IPS-15b (cell line): Measurements from ENCODE around the gene NREP.

ENCODE experiments used
- H3K27me3 ChIP-seq: one replicate; pipeline ENCODE4 v1.6.1; 2013; ENCODE audit warnings: low read length; ENCODE audit not compliant: control insufficient read depth, insufficient read depth
- H3K36me3 ChIP-seq: one replicate; pipeline ENCODE4 v1.6.1; 2013; ENCODE audit warnings: low read length; ENCODE audit not compliant: control insufficient read depth, insufficient read depth
- H3K4me1 ChIP-seq: one replicate; pipeline ENCODE4 v1.6.1; 2013; ENCODE audit warnings: mild to moderate bottlenecking, low read length; ENCODE audit not compliant: control insufficient read depth, insufficient read depth
- H3K4me3 ChIP-seq: one replicate; pipeline ENCODE4 v1.5.1; 2013; ENCODE audit warnings: low read depth, low read length
- H3K9ac ChIP-seq: one replicate; pipeline ENCODE4 v1.6.1; 2013; ENCODE audit warnings: low read depth, mild to moderate bottlenecking, low read length
- H3K9me3 ChIP-seq: one replicate; pipeline ENCODE4 v1.6.1; 2013; ENCODE audit warnings: mild to moderate bottlenecking, low read length; ENCODE audit not compliant: control insufficient read depth, insufficient read depth

Gene NREP

GRCh38 chr5:111758284-111758628, 1.3 kb upstream of the NREP start:
- H3K9me3 ChIP-seq: no peaks in the 10 kb centered on the region
- H3K9ac ChIP-seq: peak overlapping the region; percentile 84
- peaks cover 12% of the 10 kb centered on the region for H3K4me1 ChIP-seq
- no peaks in the 10 kb centered on the region for H3K36me3 ChIP-seq
- peak overlapping the region; percentile 70 for H3K4me3 ChIP-seq
- peaks cover 2% of the 10 kb centered on the region for H3K27me3 ChIP-seq

GRCh38 chr5:111757355-111758283, 625 bp upstream of the NREP start:
- no peaks in the 10 kb centered on the region for H3K9me3 ChIP-seq
- H3K4me3 ChIP-seq: peak overlapping the region; percentile 85
- H3K4me1 ChIP-seq: peaks cover 14% of the 10 kb centered on the region
- peaks cover 2% of the 10 kb centered on the region for H3K27me3 ChIP-seq
- peak overlapping the region; percentile 84 for H3K9ac ChIP-seq
- no peaks in the 10 kb centered on the region for H3K36me3 ChIP-seq

- Histone ChIP-seq H3K36me3 (no peaks in the 10 kb centered on the region), H3K4me3 (peak overlapping the region; percentile 85), H3K4me1 (peaks cover 15% of the 10 kb centered on the region), H3K27me3 (no peaks in the 10 kb centered on the region), H3K9me3 (no peaks in the 10 kb centered on the region), H3K9ac (no peak overlapping the region)
Measured at GRCh38 chr5:111755942-111756381, 1.0 kb downstream of the NREP start.

GRCh38 chr5:111755345-111755941, 1.6 kb downstream of the NREP start:
- no peaks in the 10 kb centered on the region for H3K36me3 ChIP-seq
- H3K4me1 ChIP-seq: peaks cover 15% of the 10 kb centered on the region
- H3K27me3 ChIP-seq: no peaks in the 10 kb centered on the region
- no peak overlapping the region for H3K9ac ChIP-seq
- no peaks in the 10 kb centered on the region for H3K9me3 ChIP-seq
- peak overlapping the region; percentile 85 for H3K4me3 ChIP-seq

- H3K27me3 ChIP-seq: no peaks in the 10 kb centered on the region
- H3K4me3 ChIP-seq: no peak overlapping the region
- no peak overlapping the region for H3K9ac ChIP-seq
- H3K36me3 ChIP-seq: no peaks in the 10 kb centered on the region
- H3K9me3 ChIP-seq: no peaks in the 10 kb centered on the region
- peaks cover 15% of the 10 kb centered on the region for H3K4me1 ChIP-seq
Measured at GRCh38 chr5:111753884-111754589, 3.0 kb downstream of the NREP start.

- Histone ChIP-seq H3K9ac (no peak overlapping the region), H3K4me1 (peaks cover 8% of the 10 kb centered on the region), H3K9me3 (no peaks in the 10 kb centered on the region), H3K36me3 (no peaks in the 10 kb centered on the region), H3K4me3 (no peak overlapping the region), H3K27me3 (no peaks in the 10 kb centered on the region)
Measured at GRCh38 chr5:111752426-111752965, 4.5 kb downstream of the NREP start.

- Histone ChIP-seq H3K4me1 (peaks cover 6% of the 10 kb centered on the region), H3K9ac (no peak overlapping the region)
Measured at GRCh38 chr5:111749303-111750026, 7.5 kb downstream of the NREP start.

GRCh38 chr5:111748304-111748763, 8.7 kb downstream of the NREP start:
- Histone ChIP-seq H3K9me3 (no peaks in the 10 kb centered on the region), H3K4me3 (no peak overlapping the region), H3K4me1 (peaks cover 8% of the 10 kb centered on the region), H3K9ac (no peak overlapping the region), H3K27me3 (no peaks in the 10 kb centered on the region), H3K36me3 (no peaks in the 10 kb centered on the region)

More at GRCh38 chr5:111749303-111750026, 7.5 kb downstream of the NREP start:
- H3K9me3 ChIP-seq: no peaks in the 10 kb centered on the region
- H3K4me3 ChIP-seq: no peak overlapping the region
- H3K27me3 ChIP-seq: no peaks in the 10 kb centered on the region
- no peaks in the 10 kb centered on the region for H3K36me3 ChIP-seq

GRCh38 chr5:111747337-111747736, 9.7 kb downstream of the NREP start:
- H3K9ac ChIP-seq: no peak overlapping the region
- peaks cover 6% of the 10 kb centered on the region for H3K4me1 ChIP-seq
- no peaks in the 10 kb centered on the region for H3K36me3 ChIP-seq
- no peaks in the 10 kb centered on the region for H3K9me3 ChIP-seq
- no peaks in the 10 kb centered on the region for H3K27me3 ChIP-seq
- no peak overlapping the region for H3K4me3 ChIP-seq

- Histone ChIP-seq H3K9me3 (no peaks in the 10 kb centered on the region), H3K4me1 (peaks cover 6% of the 10 kb centered on the region), H3K36me3 (no peaks in the 10 kb centered on the region)
Measured at GRCh38 chr5:111746791-111747190, 10.2 kb downstream of the NREP start.

More at GRCh38 chr5:111746791-111747190, 10.2 kb downstream of the NREP start:
- H3K9ac ChIP-seq: no peak overlapping the region
- H3K4me3 ChIP-seq: no peak overlapping the region
- H3K27me3 ChIP-seq: no peaks in the 10 kb centered on the region
